ENCODE data around the gene HAP1.

- TF ChIP-seq CTCF (conservative IDR thresholded peaks at IDR 0.05 in 1 of 2, IDR thresholded peaks at IDR 0.05 in 1 of 2; ENCODE audit: low read depth in 1 of 2, low read length in 2 of 2) (no peak), EZH2 (IDR thresholded peaks at IDR 0.05; ENCODE audit: low read length, missing control alignments) (no peak)
Measured at GRCh38 chr17:41684035-41684434, 50.4 kb downstream of the HAP1 start.

Measured in fibroblast of lung (primary cell).